CD4-positive, alpha-beta T cell treated with Interleukin-2 at 100 ng/mL for 4 hours (primary cell): ENCODE results near the gene CDC42EP1.
A peak's percentile ranks its signal among the peaks of the same experiment; 100 is the strongest.
"Not testable (repeated sequence)": the region's sequence is repeated elsewhere in the genome, so short reads cannot be mapped to it uniquely, and the experiment has no call there.

Experiments
- DNase-seq: peaks from one replicate; pipeline ENCODE4 v3.0.0-alpha.2; 2020; ENCODE audit warnings: low spot score

The CDC42EP1 gene

GRCh38 chr22:37534445-37534844, 25.8 kb upstream of the CDC42EP1 start:
- DNase-seq = no peak

GRCh38 chr22:37535159-37535558, 25.1 kb upstream of the CDC42EP1 start:
- DNase-seq = no peak

- DNase-seq = peak; percentile 91
Measured at GRCh38 chr22:37538590-37539357, 21.5 kb upstream of the CDC42EP1 start.

GRCh38 chr22:37539790-37540189, 20.5 kb upstream of the CDC42EP1 start:
- DNase-seq = not testable (repeated sequence)

GRCh38 chr22:37542416-37542815, 17.9 kb upstream of the CDC42EP1 start:
- DNase-seq = not testable (repeated sequence)

GRCh38 chr22:37542959-37543358, 17.3 kb upstream of the CDC42EP1 start:
- no peak for DNase-seq

GRCh38 chr22:37544955-37545702, 15.2 kb upstream of the CDC42EP1 start:
- peak; percentile 54 for DNase-seq

- DNase-seq = no peak
Measured at GRCh38 chr22:37545703-37546436, 14.4 kb upstream of the CDC42EP1 start.

GRCh38 chr22:37546437-37547250, 13.6 kb upstream of the CDC42EP1 start:
- no peak for DNase-seq

GRCh38 chr22:37547251-37547741, 13.0 kb upstream of the CDC42EP1 start:
- DNase-seq = no peak

GRCh38 chr22:37549704-37550059, 10.6 kb upstream of the CDC42EP1 start:
- no peak for DNase-seq

GRCh38 chr22:37550921-37551320, 9.4 kb upstream of the CDC42EP1 start:
- DNase-seq = not testable (repeated sequence)

- DNase-seq = no peak
Measured at GRCh38 chr22:37551981-37552380, 8.3 kb upstream of the CDC42EP1 start.

- DNase-seq = no peak
Measured at GRCh38 chr22:37552524-37553163, 7.6 kb upstream of the CDC42EP1 start.

- no peak for DNase-seq
Measured at GRCh38 chr22:37553725-37554124, 6.6 kb upstream of the CDC42EP1 start.

GRCh38 chr22:37555029-37555428, 5.3 kb upstream of the CDC42EP1 start:
- no peak for DNase-seq

GRCh38 chr22:37556710-37557109, 3.6 kb upstream of the CDC42EP1 start:
- no peak for DNase-seq

GRCh38 chr22:37557321-37558001, 2.8 kb upstream of the CDC42EP1 start:
- DNase-seq = no peak

- no peak for DNase-seq
Measured at GRCh38 chr22:37558815-37559214, 1.5 kb upstream of the CDC42EP1 start.

GRCh38 chr22:37559521-37559900, 769 bp upstream of the CDC42EP1 start:
- DNase-seq = no peak
